ENCODE measurements around the gene TPX2. TPM values are rescaled to one million over a fixed set of nuclear protein-coding genes. Genes with fewer than 3 reads are reported as not detected.

TPX2 gene
- 1 to 10 TPM in 5 of 6 experiments, under 1 TPM in 1; 0.56 to 8.3 (median 2.8) TPM for total RNA-seq
- long read RNA-seq = 0 reads

- WGBS (ENCODE audit: insufficient coverage, low coverage, low lambda C conversion rate, missing lambda C conversion rate) = under 1% methylated on average over 26 of the region's 54 CpGs
- TF ChIP-seq POLR2A (IDR thresholded peaks at IDR 0.05) (peak; percentile 83), CTCF (IDR thresholded peaks at IDR 0.05) (peak in 1 of 4 donors; percentile 15)
- intact Hi-C loops (cut with DNase I) = no loop called here
Measured at GRCh38 chr20:31738729-31739549, at the start of gene TPX2. Gene TPX2, plus strand, starts transcription at chr20:31739290. Its CDS starts 18,187 bp downstream, at chr20:31757477.

GRCh38 chr20:31690124-31690666 is 48.9 kb upstream of the TPX2 start:
- Histone ChIP-seq H3K4me1 (peaks cover 0 to 23% (median 1%) of the 10 kb centered on the region in 4 donors), H3K36me3 (peaks cover 0 to 11% (median 2%) of the 10 kb centered on the region in 4 donors), H3K27ac (no peak overlapping the region), H3K4me3 (no peak overlapping the region), H3K9me3 (no peaks in the 10 kb centered on the region), H3K27me3 (no peaks in the 10 kb centered on the region)
- DNase-seq (no peak), ATAC-seq (no peak)
- WGBS (ENCODE audit: insufficient coverage, low coverage, low lambda C conversion rate, missing lambda C conversion rate) = 85% methylated on average over 3 of the region's 3 CpGs
- intact Hi-C loops (cut with DNase I) = no loop called here
- TF ChIP-seq CTCF (IDR thresholded peaks at IDR 0.05) (no peak), POLR2A (IDR thresholded peaks at IDR 0.05) (no peak)

More at GRCh38 chr20:31738729-31739549, at the start of gene TPX2:
- Histone ChIP-seq H3K27ac (peak within 1 kb of the TSS; percentile 39 to 80 (median 52)), H3K36me3 (no peaks in the 10 kb centered on the region), H3K27me3 (no peaks in the 10 kb centered on the region), H3K4me3 (peak within 1 kb of the TSS; percentile 63 to 74 (median 69)), H3K9me3 (no peaks in the 10 kb centered on the region), H3K4me1 (no peaks in the 10 kb centered on the region)
- peak; percentile 99 to 100 (median 99) for ATAC-seq
- peak; percentile 95 to 97 (median 96) for DNase-seq

GRCh38 chr20:31691646-31692275 is 47.3 kb upstream of the TPX2 start:
- no peak for TF ChIP-seq CTCF (IDR thresholded peaks at IDR 0.05)
- TF ChIP-seq POLR2A (IDR thresholded peaks at IDR 0.05) = no peak
- Histone ChIP-seq H3K27me3 (no peaks in the 10 kb centered on the region), H3K4me3 (no peak overlapping the region), H3K27ac (no peak overlapping the region), H3K9me3 (no peaks in the 10 kb centered on the region), H3K36me3 (peaks cover 0 to 6% (median 2%) of the 10 kb centered on the region in 4 donors), H3K4me1 (peaks cover 0 to 32% (median 8%) of the 10 kb centered on the region in 4 donors)
- 64% methylated on average over 1 of the region's 1 CpG for WGBS (ENCODE audit: insufficient coverage, low coverage, low lambda C conversion rate, missing lambda C conversion rate)
- intact Hi-C loops (cut with DNase I) = no loop called here
- ATAC-seq (no peak), DNase-seq (no peak)

- Histone ChIP-seq H3K27ac (no peak overlapping the region), H3K4me1 (peaks cover 0 to 44% (median 15%) of the 10 kb centered on the region in 4 donors), H3K27me3 (no peaks in the 10 kb centered on the region), H3K36me3 (peaks cover 0 to 4% (median 0%) of the 10 kb centered on the region in 4 donors), H3K4me3 (no peak overlapping the region), H3K9me3 (no peaks in the 10 kb centered on the region)
- TF ChIP-seq CTCF (IDR thresholded peaks at IDR 0.05) (no peak), POLR2A (IDR thresholded peaks at IDR 0.05) (no peak)
- intact Hi-C loops (cut with DNase I) = no loop called here
- DNase-seq (no peak), ATAC-seq (no peak)
- 69% methylated on average over 2 of the region's 6 CpGs for WGBS (ENCODE audit: insufficient coverage, low coverage, low lambda C conversion rate, missing lambda C conversion rate)
Measured at GRCh38 chr20:31693402-31693801, 45.7 kb upstream of the TPX2 start.
